Measurements from ENCODE around the gene ANKRD26.

ANKRD26 gene

GRCh38 chr10:26983156-26983555, 117.1 kb downstream of the ANKRD26 start:
- no peak for DNase-seq (ENCODE audit: extremely low read depth, low read depth)
- no peak overlapping the region for H3K4me3 ChIP-seq (replicated peaks; ENCODE audit: low read depth, low read length)
- TF ChIP-seq CTCF (IDR thresholded peaks at IDR 0.05; ENCODE audit: low read depth, low read length, missing control alignments), result no peak

- H3K4me3 ChIP-seq (replicated peaks; ENCODE audit: low read depth, low read length), result no peak overlapping the region
- TF ChIP-seq CTCF (IDR thresholded peaks at IDR 0.05; ENCODE audit: low read depth, low read length, missing control alignments), result no peak
- no peak for DNase-seq (ENCODE audit: extremely low read depth, low read depth)
These were observed 118.2 kb downstream of the ANKRD26 start for GRCh38 chr10:26982058-26982457.

GRCh38 chr10:26981232-26981824, 119.0 kb downstream of the ANKRD26 start:
- DNase-seq (ENCODE audit: extremely low read depth, low read depth), result no peak
- no peak for TF ChIP-seq CTCF (IDR thresholded peaks at IDR 0.05; ENCODE audit: low read depth, low read length, missing control alignments)
- H3K4me3 ChIP-seq (replicated peaks; ENCODE audit: low read depth, low read length), result no peak overlapping the region

- no peak for DNase-seq (ENCODE audit: extremely low read depth, low read depth)
- no peak overlapping the region for H3K4me3 ChIP-seq (replicated peaks; ENCODE audit: low read depth, low read length)
- no peak for TF ChIP-seq CTCF (IDR thresholded peaks at IDR 0.05; ENCODE audit: low read depth, low read length, missing control alignments)
These were observed 121.8 kb downstream of the ANKRD26 start for GRCh38 chr10:26978519-26978918.

- H3K4me3 ChIP-seq (replicated peaks; ENCODE audit: low read depth, low read length), result no peak overlapping the region
- no peak for TF ChIP-seq CTCF (IDR thresholded peaks at IDR 0.05; ENCODE audit: low read depth, low read length, missing control alignments)
- no peak for DNase-seq (ENCODE audit: extremely low read depth, low read depth)
These were observed 122.7 kb downstream of the ANKRD26 start for GRCh38 chr10:26977635-26978034.

- no peak for TF ChIP-seq CTCF (IDR thresholded peaks at IDR 0.05; ENCODE audit: low read depth, low read length, missing control alignments)
- no peak overlapping the region for H3K4me3 ChIP-seq (replicated peaks; ENCODE audit: low read depth, low read length)
- no peak for DNase-seq (ENCODE audit: extremely low read depth, low read depth)
These were observed 129.6 kb downstream of the ANKRD26 start for GRCh38 chr10:26970667-26971066.

Data from HFF-Myc (cell line).